ENCODE results near the gene KCNK3.

The KCNK3 gene

DNA sequence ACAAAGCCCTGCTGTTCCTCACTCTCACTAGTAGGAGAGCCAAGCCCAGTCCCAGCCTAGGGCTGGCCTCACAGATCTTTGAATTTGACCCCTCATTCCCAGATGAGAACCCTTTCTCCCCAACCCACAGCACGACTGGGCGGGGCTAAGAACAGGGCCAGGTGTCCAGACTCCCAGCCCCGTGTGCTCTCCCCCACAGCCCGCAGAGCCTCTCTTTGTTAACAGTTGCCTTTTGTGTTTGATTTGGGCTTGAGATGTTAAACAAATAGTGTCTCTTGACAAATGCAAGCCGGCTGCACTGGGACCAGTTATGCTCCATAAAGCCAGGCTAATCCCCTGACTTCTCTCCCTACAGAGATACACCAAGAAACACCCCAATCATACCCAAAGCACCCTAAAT is 4.7 kb upstream of the KCNK3 start:
- TF ChIP-seq, protein P1, sequence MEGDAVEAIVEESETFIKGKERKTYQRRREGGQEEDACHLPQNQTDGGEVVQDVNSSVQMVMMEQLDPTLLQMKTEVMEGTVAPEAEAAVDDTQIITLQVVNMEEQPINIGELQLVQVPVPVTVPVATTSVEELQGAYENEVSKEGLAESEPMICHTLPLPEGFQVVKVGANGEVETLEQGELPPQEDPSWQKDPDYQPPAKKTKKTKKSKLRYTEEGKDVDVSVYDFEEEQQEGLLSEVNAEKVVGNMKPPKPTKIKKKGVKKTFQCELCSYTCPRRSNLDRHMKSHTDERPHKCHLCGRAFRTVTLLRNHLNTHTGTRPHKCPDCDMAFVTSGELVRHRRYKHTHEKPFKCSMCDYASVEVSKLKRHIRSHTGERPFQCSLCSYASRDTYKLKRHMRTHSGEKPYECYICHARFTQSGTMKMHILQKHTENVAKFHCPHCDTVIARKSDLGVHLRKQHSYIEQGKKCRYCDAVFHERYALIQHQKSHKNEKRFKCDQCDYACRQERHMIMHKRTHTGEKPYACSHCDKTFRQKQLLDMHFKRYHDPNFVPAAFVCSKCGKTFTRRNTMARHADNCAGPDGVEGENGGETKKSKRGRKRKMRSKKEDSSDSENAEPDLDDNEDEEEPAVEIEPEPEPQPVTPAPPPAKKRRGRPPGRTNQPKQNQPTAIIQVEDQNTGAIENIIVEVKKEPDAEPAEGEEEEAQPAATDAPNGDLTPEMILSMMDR (IDR thresholded peaks at IDR 0.05; ENCODE audit: control insufficient read depth, extremely low read depth, insufficient read depth): no peak
- DNase-seq (ENCODE audit: low read depth): no peak
- H3K4me3 ChIP-seq (ENCODE audit: low read depth, low read length): no peak overlapping the region

DNA sequence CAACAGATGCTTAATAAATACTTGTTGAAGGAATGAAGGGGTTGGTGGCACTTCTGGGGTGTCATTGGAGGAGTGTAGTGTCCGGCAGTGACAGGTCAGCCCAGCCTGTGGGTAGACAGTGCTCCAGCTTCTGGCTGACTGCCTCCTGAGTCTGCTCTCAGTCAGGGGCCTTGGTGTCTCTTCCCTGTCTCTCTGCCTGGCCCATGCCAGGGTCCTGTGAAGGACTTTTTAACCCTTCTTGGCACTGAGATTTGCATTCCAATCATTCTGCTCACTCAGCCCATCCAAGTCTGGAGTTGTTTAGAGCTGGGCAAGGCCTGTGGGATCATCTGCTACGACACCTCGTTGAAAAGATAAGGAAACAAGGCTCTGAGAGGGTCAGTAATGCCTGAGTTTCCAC is 1.4 kb upstream of the KCNK3 start:
- TF ChIP-seq, protein P1 (IDR thresholded peaks at IDR 0.05; ENCODE audit: control insufficient read depth, extremely low read depth, insufficient read depth): no peak
- DNase-seq (ENCODE audit: low read depth): no peak
- no peak overlapping the region for H3K4me3 ChIP-seq (ENCODE audit: low read depth, low read length)

DNA sequence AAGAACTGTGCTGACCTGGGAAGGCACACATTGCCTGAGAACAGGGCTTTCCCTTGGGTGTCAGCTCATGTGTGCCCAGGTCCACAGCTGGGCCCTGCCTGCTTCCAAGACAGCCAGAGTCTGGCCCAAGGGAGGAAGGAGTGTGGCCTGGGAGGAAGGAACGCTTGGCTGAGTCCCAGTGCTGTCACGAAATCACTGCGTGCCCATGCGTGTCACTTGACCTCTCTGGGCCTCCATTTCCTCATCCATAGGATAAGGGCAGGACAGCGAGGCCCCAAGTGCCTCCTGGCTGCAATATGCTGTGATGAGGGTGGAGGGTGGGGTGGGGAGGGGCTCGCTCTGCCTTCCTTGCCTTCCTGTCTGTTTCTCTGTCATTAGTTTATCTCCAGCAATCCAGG is 642 bp upstream of the KCNK3 start:
- no peak overlapping the region for H3K4me3 ChIP-seq (ENCODE audit: low read depth, low read length)

GRCh38 chr2:26692897-26693849 is 651 bp downstream of the KCNK3 start:
- DNase-seq (ENCODE audit: low read depth): no peak
- no peak overlapping the region for H3K4me3 ChIP-seq (ENCODE audit: low read depth, low read length)
- TF ChIP-seq, protein P1 (IDR thresholded peaks at IDR 0.05; ENCODE audit: control insufficient read depth, extremely low read depth, insufficient read depth): no peak

More for the DNA sequence above, 642 bp upstream of the KCNK3 start:
- TF ChIP-seq, protein P1 (IDR thresholded peaks at IDR 0.05; ENCODE audit: control insufficient read depth, extremely low read depth, insufficient read depth): no peak
- no peak for DNase-seq (ENCODE audit: low read depth)

- TF ChIP-seq, protein P1 (IDR thresholded peaks at IDR 0.05; ENCODE audit: control insufficient read depth, extremely low read depth, insufficient read depth): no peak
- no peak overlapping the region for H3K4me3 ChIP-seq (ENCODE audit: low read depth, low read length)
- DNase-seq (ENCODE audit: low read depth): no peak
Measured at GRCh38 chr2:26694001-26694400, 1.5 kb downstream of the KCNK3 start.

DNA sequence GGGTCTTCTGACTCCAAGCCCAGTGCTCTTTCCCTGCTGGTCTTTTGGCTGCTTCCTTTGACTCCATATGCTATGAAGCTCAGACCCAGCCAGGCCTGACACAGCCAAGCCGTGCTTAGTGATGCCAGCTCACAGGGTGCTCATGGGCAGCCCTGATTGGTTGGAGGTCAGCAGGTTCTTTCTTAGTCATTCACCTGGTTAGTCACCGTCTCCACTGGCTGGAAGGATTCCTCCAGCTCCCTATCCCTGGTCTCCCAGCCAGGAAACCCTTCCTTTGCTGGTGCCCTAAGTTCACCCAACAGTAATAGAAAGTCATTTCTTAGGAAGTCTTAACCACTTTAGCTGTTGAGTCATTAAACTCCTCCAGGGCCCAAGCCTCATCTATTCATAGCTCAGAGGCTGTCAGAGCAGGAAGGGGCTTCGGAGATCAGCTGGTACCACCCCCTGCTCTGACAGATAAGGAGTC is 3.9 kb downstream of the KCNK3 start:
- H3K4me3 ChIP-seq (ENCODE audit: low read depth, low read length): no peak overlapping the region
- TF ChIP-seq, protein P1 (IDR thresholded peaks at IDR 0.05; ENCODE audit: control insufficient read depth, extremely low read depth, insufficient read depth): no peak
- no peak for DNase-seq (ENCODE audit: low read depth)
